HEK293T (cell line): Measurements from ENCODE around the gene IRF2BP2.

Source experiments
- ARNT ChIP-seq: fragments of 450-650 bp; IDR thresholded peaks from 2 replicates; pipeline ENCODE4 v1.6.1; 2017; ENCODE audit warnings: mild to moderate bottlenecking
- HDGF ChIP-seq: fragments of 450-650 bp; IDR thresholded peaks from 2 replicates; pipeline ENCODE4 v1.6.1; 2017; ENCODE audit warnings: antibody characterized with exemption, borderline replicate concordance
- NFRKB ChIP-seq: fragments of 450-650 bp; IDR thresholded peaks from 2 replicates; pipeline ENCODE4 v1.6.1; 2016; ENCODE audit warnings: mild to moderate bottlenecking, moderate library complexity
- SP1 ChIP-seq: fragments of 450-650 bp; IDR thresholded peaks from 2 replicates; pipeline ENCODE4 v1.6.1; 2017
- ZNF384 ChIP-seq: fragments of 450-650 bp; IDR thresholded peaks from 2 replicates; pipeline ENCODE4 v1.6.1; 2016

DNA sequence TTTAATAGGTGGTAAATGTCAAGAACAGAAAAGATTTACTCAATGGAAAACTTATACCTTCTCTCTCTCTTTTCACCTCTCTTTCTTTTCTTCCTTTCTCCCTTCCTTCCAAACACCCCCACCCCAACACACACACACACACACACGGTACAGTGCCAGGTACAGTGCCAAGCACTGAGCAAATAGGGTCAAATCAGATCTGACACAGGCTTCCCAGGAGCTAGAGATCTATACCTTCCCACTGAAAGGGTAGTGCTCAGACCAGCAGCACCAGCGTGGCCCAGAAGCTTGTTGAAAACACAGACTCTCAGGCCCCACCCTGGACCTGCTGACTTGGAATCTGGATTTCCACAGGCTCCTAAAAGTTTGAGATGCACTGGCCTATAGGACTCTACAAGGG is 31.9 kb downstream of the IRF2BP2 start:
- TF ChIP-seq ARNT (no peak), ZNF384 (no peak), NFRKB (no peak), HDGF (no peak), SP1 (no peak)
